GM19099 (cell line): ENCODE data around the gene FAM124A.

ENCODE experiments used
- POLR2A ChIP-seq: IDR thresholded peaks from 3 replicates; pipeline ENCODE4 v1.6.1; 2011; ENCODE audit warnings: low read depth; ENCODE audit not compliant: insufficient read length; ENCODE audit errors: extremely low read depth

FAM124A gene

GRCh38 chr13:51207881-51208280 lies 14.3 kb upstream of the FAM124A start:
- no peak for TF ChIP-seq POLR2A

GRCh38 chr13:51208716-51209115 lies 13.5 kb upstream of the FAM124A start:
- TF ChIP-seq POLR2A: no peak

GRCh38 chr13:51211910-51212309 lies 10.3 kb upstream of the FAM124A start:
- no peak for TF ChIP-seq POLR2A

GRCh38 chr13:51212758-51213157 lies 9.4 kb upstream of the FAM124A start:
- TF ChIP-seq POLR2A: no peak

- TF ChIP-seq POLR2A: no peak
These were observed 8.9 kb upstream of the FAM124A start for GRCh38 chr13:51213173-51213728.

- TF ChIP-seq POLR2A: no peak
These were observed 3.6 kb upstream of the FAM124A start for GRCh38 chr13:51218626-51219025.

GRCh38 chr13:51220706-51221105 lies 1.5 kb upstream of the FAM124A start:
- no peak for TF ChIP-seq POLR2A

- TF ChIP-seq POLR2A: no peak
These were observed 1.1 kb upstream of the FAM124A start for GRCh38 chr13:51221108-51221507.

GRCh38 chr13:51221674-51222036 lies 543 bp upstream of the FAM124A start:
- TF ChIP-seq POLR2A: no peak

GRCh38 chr13:51222686-51223559 lies 725 bp downstream of the FAM124A start:
- no peak for TF ChIP-seq POLR2A

- TF ChIP-seq POLR2A: no peak
These were observed 1.5 kb downstream of the FAM124A start for GRCh38 chr13:51223560-51224270.

- TF ChIP-seq POLR2A: no peak
These were observed 2.8 kb downstream of the FAM124A start for GRCh38 chr13:51225029-51225428.

GRCh38 chr13:51227404-51227803 lies 5.2 kb downstream of the FAM124A start:
- TF ChIP-seq POLR2A: no peak

GRCh38 chr13:51229101-51229719 lies 7.0 kb downstream of the FAM124A start:
- no peak for TF ChIP-seq POLR2A

- TF ChIP-seq POLR2A: no peak
These were observed 7.5 kb downstream of the FAM124A start for GRCh38 chr13:51229731-51230130.
